ENCODE data around the gene PLCG2. TPM values are rescaled to one million over a fixed set of nuclear protein-coding genes. Genes with fewer than 3 reads are reported as not detected.
"Not testable (repeated sequence)": the region's sequence is repeated elsewhere in the genome, so short reads cannot be mapped to it uniquely, and the experiment has no call there.

PLCG2 gene
- total RNA-seq, 2 experiments from 2014 or later = 11.0 to 13.3 TPM

- POLR2A ChIA-PET; H3K4me1 Mint-ChIP-seq; H3K4me3 Mint-ChIP-seq; H3K36me3 Mint-ChIP-seq (ENCODE audit: low read depth); H3K27ac Mint-ChIP-seq; DNase-seq; H3K27me3 Mint-ChIP-seq; CTCF ChIA-PET; H3K9me3 Mint-ChIP-seq: not testable (repeated sequence)
Observed at GRCh38 chr16:81934711-81935110, 155.6 kb downstream of the PLCG2 start.

GRCh38 chr16:81936209-81937000, 157.3 kb downstream of the PLCG2 start:
- Mint-ChIP-seq H3K36me3 (ENCODE audit: low read depth) (no peaks in the 10 kb centered on the region), H3K9me3 (no peaks in the 10 kb centered on the region), H3K4me1 (peaks cover 5% of the 10 kb centered on the region), H3K27ac (no peak overlapping the region), H3K27me3 (no peaks in the 10 kb centered on the region), H3K4me3 (no peak overlapping the region)
- no peak for DNase-seq
- ChIA-PET POLR2A (no interaction called here), CTCF (no interaction called here)

- Mint-ChIP-seq H3K4me3 (no peak overlapping the region), H3K27ac (no peak overlapping the region), H3K36me3 (ENCODE audit: low read depth) (no peaks in the 10 kb centered on the region), H3K4me1 (peaks cover 5% of the 10 kb centered on the region), H3K9me3 (no peaks in the 10 kb centered on the region), H3K27me3 (no peaks in the 10 kb centered on the region)
- CTCF ChIA-PET = no interaction called here
- POLR2A ChIA-PET = no interaction called here
- no peak for DNase-seq
Observed at GRCh38 chr16:81937305-81938038, 158.4 kb downstream of the PLCG2 start.

GRCh38 chr16:81938326-81939163, 159.5 kb downstream of the PLCG2 start:
- ChIA-PET CTCF (no interaction called here), POLR2A (no interaction called here)
- H3K9me3 Mint-ChIP-seq = no peaks in the 10 kb centered on the region
- no peak for DNase-seq
- H3K4me3 Mint-ChIP-seq = no peak overlapping the region
- no peaks in the 10 kb centered on the region for H3K27me3 Mint-ChIP-seq
- H3K27ac Mint-ChIP-seq = no peak overlapping the region
- H3K4me1 Mint-ChIP-seq = peaks cover 5% of the 10 kb centered on the region
- no peaks in the 10 kb centered on the region for H3K36me3 Mint-ChIP-seq (ENCODE audit: low read depth)

GRCh38 chr16:81939164-81940056, 160.3 kb downstream of the PLCG2 start:
- no peaks in the 10 kb centered on the region for H3K36me3 Mint-ChIP-seq (ENCODE audit: low read depth)
- no peak for DNase-seq
- H3K4me1 Mint-ChIP-seq = peaks cover 3% of the 10 kb centered on the region
- H3K4me3 Mint-ChIP-seq = no peak overlapping the region
- no peaks in the 10 kb centered on the region for H3K27me3 Mint-ChIP-seq
- ChIA-PET POLR2A (no interaction called here), CTCF (interaction anchor here (1.4 kb wide), 1 partner anchor 291 kb away, joined by 8 read pairs; no protein-coding TSS in a partner anchor)
- no peaks in the 10 kb centered on the region for H3K9me3 Mint-ChIP-seq
- no peak overlapping the region for H3K27ac Mint-ChIP-seq

GRCh38 chr16:81940781-81941560, 161.9 kb downstream of the PLCG2 start:
- ChIA-PET CTCF (interaction anchor here (0.8 to 1.4 kb wide), 5 partner anchors 11 to 344 kb away, joined by 3 to 8 read pairs (median 3); no protein-coding TSS in a partner anchor), POLR2A (no interaction called here)
- Mint-ChIP-seq H3K4me1 (peaks cover 3% of the 10 kb centered on the region), H3K36me3 (ENCODE audit: low read depth) (no peaks in the 10 kb centered on the region), H3K27ac (no peak overlapping the region), H3K4me3 (no peak overlapping the region), H3K9me3 (no peaks in the 10 kb centered on the region), H3K27me3 (no peaks in the 10 kb centered on the region)
- no peak for DNase-seq

GRCh38 chr16:81942007-81942601, 163.0 kb downstream of the PLCG2 start:
- H3K36me3 Mint-ChIP-seq (ENCODE audit: low read depth) = peaks cover under 1% of the 10 kb centered on the region
- H3K27me3 Mint-ChIP-seq = no peaks in the 10 kb centered on the region
- H3K4me3 Mint-ChIP-seq = no peak overlapping the region
- H3K27ac Mint-ChIP-seq = no peak overlapping the region
- peaks cover 3% of the 10 kb centered on the region for H3K4me1 Mint-ChIP-seq
- POLR2A ChIA-PET = no interaction called here
- CTCF ChIA-PET = interaction anchor here (1.2 to 2.0 kb wide), 4 partner anchors 11 to 289 kb away, joined by 3 to 5 read pairs (median 4); no protein-coding TSS in a partner anchor
- no peak for DNase-seq
- no peaks in the 10 kb centered on the region for H3K9me3 Mint-ChIP-seq

GRCh38 chr16:81945665-81946064, 166.6 kb downstream of the PLCG2 start:
- peaks cover 3% of the 10 kb centered on the region for H3K4me1 Mint-ChIP-seq

GRCh38 chr16:81946206-81946605, 167.1 kb downstream of the PLCG2 start:
- CTCF ChIA-PET = interaction anchor here (1.6 kb wide), 1 partner anchor 60 kb away, joined by 3 read pairs; no protein-coding TSS in a partner anchor
- H3K27ac Mint-ChIP-seq = no peak overlapping the region
- H3K9me3 Mint-ChIP-seq = peaks cover 4% of the 10 kb centered on the region
- no peak for DNase-seq
- peaks cover 9% of the 10 kb centered on the region for H3K36me3 Mint-ChIP-seq (ENCODE audit: low read depth)
- POLR2A ChIA-PET = no interaction called here
- no peaks in the 10 kb centered on the region for H3K27me3 Mint-ChIP-seq
- H3K4me1 Mint-ChIP-seq = no peaks in the 10 kb centered on the region
- H3K4me3 Mint-ChIP-seq = no peak overlapping the region

More at GRCh38 chr16:81945665-81946064, 166.6 kb downstream of the PLCG2 start:
- Mint-ChIP-seq H3K9me3 (peaks cover 4% of the 10 kb centered on the region), H3K4me3 (no peak overlapping the region), H3K36me3 (ENCODE audit: low read depth) (peaks cover 9% of the 10 kb centered on the region), H3K27me3 (no peaks in the 10 kb centered on the region), H3K27ac (no peak overlapping the region)
- CTCF ChIA-PET = no interaction called here
- POLR2A ChIA-PET = no interaction called here
- no peak for DNase-seq

- Mint-ChIP-seq H3K9me3 (peaks cover 12% of the 10 kb centered on the region), H3K4me1 (no peaks in the 10 kb centered on the region), H3K27me3 (no peaks in the 10 kb centered on the region), H3K36me3 (ENCODE audit: low read depth) (peaks cover 15% of the 10 kb centered on the region), H3K27ac (no peak overlapping the region), H3K4me3 (no peak overlapping the region)
- CTCF ChIA-PET = interaction anchor here (1.1 kb wide), 1 partner anchor 11 kb away, joined by 3 read pairs; no protein-coding TSS in a partner anchor
- DNase-seq = no peak
- POLR2A ChIA-PET = no interaction called here
Observed at GRCh38 chr16:81951564-81951963, 172.5 kb downstream of the PLCG2 start.

- H3K27ac Mint-ChIP-seq = no peak overlapping the region
- no peaks in the 10 kb centered on the region for H3K4me1 Mint-ChIP-seq
- ChIA-PET CTCF (no interaction called here), POLR2A (no interaction called here)
- no peak for DNase-seq
- no peak overlapping the region for H3K4me3 Mint-ChIP-seq
- H3K9me3 Mint-ChIP-seq = peaks cover 6% of the 10 kb centered on the region
- peaks cover 10% of the 10 kb centered on the region for H3K36me3 Mint-ChIP-seq (ENCODE audit: low read depth)
- no peaks in the 10 kb centered on the region for H3K27me3 Mint-ChIP-seq
Observed at GRCh38 chr16:81956213-81956948, 177.3 kb downstream of the PLCG2 start.

Data from activated CD4-positive, alpha-beta memory T cell treated with anti-CD3 and anti-CD28 coated beads, Interleukin-2, amount 10 ng/mL, durations not matched to agents 7 days and 5 days (primary cell).